HG02610 (cell line): ENCODE measurements around the gene NSFL1C.

Experiments used
- ATAC-seq: cut with Tn5 transposase; IDR thresholded peaks from one replicate; pipeline ENCODE4 v1.9.1; 2021; ENCODE audit warnings: mild to moderate bottlenecking, moderate library complexity; ENCODE audit not compliant: unreplicated experiment

The NSFL1C gene

DNA sequence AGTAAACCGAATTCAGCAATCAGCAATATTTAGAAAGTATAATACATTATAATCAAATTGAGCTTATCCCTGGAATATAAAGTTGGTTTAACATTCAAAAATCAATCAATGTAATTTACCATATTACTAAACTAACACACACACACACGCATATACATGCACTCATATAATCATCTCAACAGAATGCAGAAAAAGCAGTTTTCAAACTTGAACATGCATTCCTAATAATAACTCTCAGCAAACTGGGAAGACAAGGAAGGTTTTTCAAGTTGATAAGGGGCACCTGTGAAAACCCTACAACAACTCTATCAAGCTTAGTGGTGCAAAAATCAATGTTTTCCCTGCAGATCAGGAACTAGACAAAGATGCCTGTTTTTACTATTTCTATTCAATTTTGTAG lies 19.9 kb upstream of the NSFL1C start:
- ATAC-seq, result no peak

DNA sequence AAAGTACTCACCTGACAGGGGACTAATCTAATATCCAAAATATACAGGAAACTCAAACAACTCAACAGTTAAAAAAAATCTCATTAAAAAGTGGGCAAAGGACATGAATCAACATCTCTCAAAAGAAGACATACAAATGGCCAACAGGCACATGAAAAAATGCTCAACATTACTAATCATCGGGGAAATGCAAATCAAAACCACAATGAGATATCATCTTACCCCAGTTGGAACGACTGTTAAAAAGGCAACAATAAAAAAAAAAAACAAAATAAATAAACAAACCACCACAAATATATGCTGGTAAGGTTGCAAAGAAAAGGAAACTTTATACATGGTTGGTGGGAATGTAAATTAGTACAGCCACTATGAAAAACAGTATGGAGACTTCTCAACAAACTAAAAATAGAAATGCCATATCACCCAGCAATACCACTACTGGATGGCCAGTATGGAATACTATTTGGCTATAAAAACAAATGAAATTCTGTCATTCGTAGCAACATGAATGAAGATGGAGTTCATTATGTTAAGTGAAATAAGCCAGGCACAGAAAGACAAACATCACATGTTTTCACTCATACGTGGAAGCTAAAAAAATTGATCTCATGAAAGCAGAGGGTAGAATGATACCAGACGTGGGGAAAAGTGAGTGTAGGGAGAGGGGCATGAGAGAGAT lies 17.9 kb upstream of the NSFL1C start:
- ATAC-seq, result no peak

DNA sequence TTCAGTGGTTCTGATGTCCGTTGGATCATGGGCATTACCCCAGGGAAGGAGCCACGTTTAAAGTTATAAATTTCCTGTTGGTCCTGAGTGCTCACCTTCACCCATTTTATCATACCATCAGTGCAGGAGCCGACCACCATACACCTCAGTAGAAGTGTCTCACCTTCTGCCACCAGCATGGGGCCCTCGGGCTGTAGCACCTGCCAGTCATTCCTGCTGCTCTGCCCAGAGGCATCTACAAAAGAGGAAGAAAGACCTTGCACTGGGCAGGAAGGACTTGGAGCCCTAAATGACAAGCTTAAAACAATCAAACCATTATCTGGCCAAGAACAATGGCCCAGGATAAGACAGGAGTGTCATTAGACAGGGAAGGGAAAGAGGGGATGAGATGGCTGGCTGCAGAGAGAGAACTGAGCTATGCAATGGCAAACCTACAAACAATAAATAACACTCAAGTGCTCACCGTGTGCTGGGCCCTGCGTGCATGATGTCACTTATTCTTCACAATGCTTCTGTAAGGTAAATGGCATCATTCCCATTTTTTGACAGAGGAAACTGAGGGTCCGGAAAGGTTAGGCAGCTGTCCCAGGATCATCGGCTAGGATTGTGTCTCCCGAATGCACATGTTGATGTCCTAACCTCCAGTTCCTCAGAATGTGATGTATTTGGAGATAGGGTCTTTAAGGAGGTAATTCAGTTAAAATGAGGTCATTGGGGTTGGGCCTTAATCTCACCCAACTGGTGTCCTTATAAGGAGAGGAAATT lies 13.4 kb upstream of the NSFL1C start:
- no peak for ATAC-seq

DNA sequence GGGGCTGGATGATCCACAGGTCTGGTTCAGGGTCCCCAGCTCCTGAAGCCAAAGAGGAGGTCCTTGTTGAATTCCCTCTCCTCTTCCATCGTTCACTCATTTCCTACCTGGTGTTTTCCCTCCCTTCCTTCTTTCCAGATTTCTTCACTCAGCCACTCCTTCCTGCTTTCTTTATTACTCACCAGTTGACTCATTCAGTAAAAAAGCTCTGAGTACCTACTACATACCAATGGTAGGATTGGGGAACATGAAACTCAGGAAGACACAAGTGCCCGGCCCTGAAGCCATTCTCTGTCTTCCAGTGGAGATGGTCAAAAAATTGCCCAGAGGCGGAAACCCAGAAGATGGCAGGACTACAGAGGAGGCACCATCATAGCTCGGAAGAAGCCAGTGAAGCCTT lies 11.9 kb upstream of the NSFL1C start:
- no peak for ATAC-seq

DNA sequence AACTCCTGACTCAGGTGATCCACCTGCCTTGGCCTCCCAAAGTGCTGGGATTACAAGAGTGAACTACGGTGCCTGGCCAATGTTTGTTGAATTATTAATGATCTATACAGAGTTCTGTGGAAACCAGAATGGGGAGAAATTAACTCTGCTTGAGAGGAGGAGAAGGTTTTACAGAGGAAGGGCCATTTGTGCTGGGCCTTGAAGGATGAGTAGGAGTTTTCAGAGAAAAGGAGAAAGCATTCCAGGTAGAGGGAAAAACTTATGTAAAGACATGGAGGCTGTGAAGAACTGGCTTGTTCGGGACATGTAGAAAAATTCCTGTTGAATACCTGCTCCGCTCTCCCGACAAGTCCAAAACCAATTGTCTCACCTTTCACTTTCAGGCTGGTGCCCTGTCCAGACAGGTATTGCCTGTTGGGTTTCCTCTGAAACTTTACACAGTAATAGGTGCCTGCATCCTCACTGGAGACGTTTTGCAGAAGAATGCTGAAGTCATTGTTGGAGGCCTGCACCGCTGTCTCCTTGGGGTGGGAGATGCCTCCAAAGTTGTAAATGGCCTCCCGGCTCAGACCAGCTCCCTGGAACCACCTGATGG lies 11.3 kb upstream of the NSFL1C start:
- ATAC-seq, result no peak

DNA sequence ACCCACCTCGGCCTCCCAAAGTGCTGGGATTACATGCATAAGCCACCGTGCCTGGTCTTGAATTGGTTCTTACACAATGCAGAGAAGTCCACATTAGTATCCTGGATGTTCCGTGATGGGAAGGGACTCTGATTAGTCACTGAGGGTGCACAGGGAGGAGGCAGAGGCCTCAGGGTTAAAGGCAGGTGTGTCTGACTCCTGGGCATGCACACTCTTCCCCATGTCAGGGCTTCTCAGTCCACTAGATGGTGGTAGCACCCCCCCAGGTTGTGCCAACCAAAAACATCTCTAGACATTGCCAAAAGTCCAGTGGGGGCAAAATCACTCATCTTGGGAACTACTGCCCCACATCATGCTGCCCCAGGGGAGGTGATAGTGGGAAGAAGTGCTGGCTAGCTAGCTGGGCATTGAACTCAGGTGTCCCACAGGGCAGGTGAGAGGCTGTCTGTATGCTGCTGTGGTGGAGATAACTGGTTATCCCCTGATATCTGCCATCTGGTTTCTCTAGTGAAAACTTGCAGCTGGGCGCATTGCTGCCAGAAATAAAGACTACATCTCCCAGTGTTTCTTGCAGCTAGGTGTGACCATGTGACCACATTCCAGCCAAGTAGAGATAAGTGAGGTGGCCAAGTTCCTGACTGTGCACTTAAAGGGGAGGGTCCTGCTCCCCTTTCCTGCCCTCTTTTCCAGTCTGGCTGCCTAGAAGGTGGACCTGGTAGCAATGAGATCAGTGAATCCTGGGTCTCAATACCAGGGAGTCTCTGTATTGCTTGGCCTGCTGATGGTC lies 8.4 kb upstream of the NSFL1C start:
- ATAC-seq, result no peak

DNA sequence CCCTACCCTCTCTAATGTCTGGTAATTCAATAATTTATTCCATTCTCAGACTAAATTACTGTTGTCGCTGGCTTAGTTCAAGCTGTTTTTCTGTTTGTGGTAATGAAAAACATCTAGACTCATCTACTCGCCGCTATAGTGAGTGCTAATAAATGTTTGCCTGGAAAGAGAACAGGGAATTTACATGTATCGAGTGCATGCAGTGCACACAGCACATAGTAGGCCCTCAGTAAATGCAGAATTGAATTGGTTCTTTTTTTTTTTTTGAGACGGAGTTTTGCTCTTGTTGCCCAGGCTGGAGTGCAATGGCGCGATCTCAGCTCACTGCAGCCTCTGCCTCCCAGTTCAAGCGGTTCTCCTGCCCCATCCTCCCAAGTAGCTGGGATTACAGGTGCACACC lies 7.7 kb upstream of the NSFL1C start:
- no peak for ATAC-seq

DNA sequence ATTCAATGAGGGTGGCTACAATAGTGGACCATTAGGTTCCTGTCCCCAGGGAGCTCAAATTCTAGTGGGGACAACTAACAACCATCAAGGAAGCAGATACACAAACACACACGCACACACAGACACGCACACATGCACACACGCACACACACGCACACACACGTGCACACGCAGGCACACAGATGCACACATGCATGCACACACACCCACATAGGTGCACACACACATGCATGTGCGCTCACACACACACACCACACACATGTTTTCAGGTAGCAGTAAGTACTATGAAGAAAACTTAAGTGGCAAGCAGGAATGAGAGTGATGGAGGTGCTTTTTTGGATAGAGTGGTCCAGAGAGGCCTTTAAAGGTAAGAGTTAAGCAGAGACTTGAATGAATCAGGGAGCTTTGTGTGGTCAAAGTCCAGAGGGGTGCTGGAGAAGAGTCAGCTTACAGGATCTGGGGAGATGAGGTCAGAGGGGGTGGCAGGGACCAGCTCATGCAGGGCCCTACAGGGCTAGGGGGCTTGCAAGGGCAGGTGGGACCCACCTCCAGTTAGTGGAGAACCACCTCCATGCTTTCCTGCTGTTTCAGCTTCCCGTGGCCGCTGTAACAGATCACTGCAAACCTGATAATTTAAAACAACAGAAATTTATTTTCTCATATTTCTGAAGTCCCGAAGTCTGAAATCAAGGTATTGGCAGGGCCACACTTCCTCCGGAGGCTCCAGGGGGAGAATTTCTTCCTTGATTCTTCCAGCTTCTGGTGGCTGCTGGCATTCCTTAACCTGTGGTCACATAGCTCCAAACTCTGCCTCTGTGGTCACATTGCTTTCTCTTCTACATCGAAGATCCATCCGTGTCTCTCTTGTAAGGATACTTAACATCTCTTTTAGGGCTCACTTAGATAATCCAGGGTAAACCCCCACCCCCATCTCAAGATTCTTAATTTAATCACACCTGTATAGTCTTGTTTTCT lies 6.9 kb upstream of the NSFL1C start:
- ATAC-seq, result no peak

DNA sequence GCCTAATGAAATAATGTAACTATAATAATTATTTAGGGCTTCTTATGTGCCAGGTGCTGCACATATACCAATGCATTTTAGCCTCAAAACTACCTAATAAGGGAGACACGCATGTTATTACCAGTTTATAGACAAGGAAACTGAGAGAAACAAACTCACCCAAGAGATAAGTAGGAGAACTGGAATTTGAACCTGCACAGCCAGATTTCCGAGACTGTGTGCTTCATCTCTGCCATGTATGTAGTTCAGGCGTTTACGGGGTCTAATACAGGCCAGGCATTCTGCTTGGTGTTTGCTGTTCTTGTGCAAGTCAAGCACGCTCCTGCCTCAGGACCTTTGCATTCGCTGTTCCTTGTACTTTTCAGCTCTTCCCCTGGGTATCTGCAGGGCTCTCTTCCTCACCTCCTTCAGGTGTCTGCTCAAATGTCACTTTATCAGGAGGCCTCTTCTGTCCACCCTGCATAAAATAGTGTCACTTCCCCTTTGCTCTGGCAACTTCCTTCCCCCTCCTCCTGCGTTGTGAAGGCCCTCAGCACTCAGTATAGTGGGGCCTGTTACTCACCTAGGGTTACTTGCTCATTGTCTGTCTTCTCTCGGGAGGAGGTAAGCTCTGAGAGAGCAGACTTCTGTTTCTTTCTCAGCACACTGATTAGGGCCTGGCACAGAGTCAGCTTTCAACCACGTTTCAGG lies 6.1 kb upstream of the NSFL1C start:
- ATAC-seq, result no peak

DNA sequence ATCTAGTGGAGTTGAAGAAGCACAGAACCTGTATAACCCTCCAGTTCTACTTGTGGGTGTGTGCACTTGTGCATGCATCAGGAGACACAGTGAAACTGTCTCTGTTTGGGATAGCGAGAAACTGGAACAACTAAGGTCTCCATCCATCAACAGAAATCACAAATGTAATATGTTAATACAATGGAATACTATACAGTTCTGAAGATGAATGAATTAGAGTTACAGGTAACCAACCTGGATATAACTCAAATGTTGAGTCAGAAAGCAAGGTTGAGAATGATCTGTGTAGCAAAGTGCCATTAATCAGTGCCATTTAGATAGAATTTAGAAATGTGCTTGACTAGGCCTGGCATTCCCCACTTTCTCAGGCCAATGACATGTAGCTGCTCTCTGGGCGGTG lies 4.6 kb upstream of the NSFL1C start:
- ATAC-seq, result no peak

DNA sequence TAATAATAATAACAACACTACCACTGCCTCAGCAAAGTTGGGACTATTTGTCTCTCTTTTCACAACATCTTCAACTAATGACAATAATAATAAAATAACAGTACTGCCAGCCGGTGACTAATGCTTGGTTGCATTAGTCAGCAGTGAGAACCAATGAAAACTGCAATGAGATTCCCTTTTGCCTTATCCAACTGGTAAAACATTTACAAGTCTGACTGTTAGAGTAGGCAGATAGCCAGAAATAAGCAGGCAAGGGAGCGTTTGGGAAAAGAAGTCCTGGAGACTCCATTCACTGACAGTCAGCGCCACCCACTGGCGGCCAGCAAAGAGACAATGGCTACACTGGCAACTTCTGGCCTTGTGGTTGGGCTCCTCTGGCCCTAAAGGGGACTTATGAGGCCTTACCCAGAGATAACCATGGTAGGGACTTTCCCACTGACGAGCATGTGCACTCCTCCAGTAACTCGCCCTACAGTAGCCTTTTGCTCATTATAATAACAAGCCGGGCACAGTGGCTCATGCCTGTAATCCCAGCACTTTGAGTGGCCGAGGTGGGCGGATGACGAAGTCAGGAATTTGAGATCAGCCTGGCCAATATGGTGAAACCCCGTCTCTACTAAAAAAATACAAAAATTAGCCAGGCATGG lies 3.4 kb upstream of the NSFL1C start:
- ATAC-seq, result no peak

DNA sequence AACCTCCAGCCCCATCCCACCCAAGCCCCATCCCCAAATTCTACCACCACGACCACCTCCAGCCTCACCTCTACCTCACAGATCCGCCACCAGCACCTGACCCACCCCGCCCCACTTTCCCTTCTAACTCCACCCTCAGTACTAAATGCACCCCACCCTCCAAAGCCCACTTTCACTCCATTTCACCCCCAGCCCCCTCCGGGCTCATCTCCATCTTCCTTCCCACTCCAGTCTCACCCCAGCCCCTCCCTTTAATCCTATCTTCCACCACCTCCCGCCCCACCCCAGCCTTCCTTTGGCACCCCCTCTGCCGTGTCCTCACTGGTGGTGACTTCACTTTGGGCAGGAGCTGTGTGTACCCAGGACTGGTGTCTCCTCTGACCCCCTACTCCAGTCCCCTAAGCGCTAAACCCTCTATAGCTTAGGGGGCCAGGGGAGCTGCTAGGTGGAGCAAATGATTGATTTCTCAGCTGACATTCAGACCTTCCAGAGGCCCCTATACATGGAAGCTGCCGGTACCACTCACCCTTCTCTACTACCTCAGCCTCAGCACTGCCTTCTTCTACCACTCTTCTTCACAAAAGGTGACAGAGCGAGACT lies 2.8 kb upstream of the NSFL1C start:
- ATAC-seq, result no peak

DNA sequence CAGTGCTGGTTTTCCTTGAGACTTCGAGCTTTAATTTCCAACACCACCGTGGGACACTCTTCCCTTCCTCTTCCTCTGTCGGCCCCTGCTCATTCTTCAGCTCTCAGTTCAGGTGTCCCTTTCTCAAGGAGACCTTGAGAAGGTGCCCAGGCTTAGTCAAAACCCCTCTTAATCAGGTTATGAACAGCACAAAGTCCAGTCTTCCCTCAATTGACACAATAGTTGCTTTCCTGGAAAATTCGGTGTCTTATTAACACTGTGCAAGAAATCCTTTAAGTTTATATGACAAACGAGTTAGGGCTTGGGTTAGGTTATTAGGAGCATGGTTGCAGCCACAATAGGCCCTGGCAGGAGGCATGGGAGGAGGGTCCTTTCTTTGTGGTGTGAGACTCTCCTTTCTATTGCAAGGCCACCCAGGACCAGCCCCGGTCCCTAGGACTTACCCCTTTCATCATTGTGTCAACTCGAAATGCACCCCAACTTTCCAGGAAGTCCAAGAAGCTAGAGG lies 1.5 kb upstream of the NSFL1C start:
- no peak for ATAC-seq

DNA sequence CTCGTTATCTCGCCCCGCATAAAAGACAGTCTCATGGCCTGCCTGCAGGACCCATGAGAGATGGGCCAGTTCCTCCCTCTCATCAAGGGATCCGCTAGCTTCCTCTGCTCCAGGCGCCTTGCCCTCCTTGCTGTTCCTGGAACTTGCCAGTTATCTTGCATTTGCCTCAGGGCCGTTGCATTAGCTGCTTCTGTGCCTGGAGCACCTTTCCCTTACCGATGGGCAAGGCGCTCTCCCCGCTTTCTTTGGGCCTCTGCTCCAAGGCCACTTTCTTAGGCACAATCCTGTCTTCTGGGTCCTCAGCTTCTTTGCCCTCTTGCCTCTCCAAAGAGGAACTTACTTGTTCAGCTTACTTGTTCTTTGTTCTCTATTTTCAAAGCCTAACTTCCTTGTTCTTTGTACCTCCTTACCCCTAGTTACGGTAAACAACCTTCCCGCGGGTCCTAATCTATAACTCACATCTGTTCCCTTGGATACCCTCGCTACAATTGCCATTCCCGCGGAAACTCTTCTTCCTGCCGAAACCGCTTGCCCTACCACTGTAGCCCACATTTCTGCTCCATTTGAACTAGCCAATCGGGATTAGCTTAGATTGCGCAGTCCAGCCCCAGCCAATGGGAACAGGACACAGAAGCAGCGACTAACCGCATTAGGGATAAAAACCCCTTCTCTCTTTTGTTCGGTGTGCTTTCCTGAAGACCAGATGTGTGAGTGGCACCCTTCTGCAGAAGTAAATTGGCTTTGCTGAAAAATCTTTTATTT lies 887 bp upstream of the NSFL1C start:
- no peak for ATAC-seq

DNA sequence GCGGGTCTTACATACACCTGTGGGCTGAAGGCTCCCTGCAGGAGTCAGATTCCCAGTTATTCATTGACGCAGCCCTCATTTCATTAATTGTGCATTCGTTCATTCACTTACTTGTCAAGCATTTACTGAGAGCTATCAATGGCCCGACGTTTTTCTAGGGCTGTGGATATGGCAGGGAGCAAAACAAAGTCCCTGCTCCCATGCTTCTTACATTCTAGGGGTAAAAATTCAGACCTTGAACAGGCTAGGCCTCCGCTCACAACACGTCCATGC lies 369 bp upstream of the NSFL1C start:
- no peak for ATAC-seq

DNA sequence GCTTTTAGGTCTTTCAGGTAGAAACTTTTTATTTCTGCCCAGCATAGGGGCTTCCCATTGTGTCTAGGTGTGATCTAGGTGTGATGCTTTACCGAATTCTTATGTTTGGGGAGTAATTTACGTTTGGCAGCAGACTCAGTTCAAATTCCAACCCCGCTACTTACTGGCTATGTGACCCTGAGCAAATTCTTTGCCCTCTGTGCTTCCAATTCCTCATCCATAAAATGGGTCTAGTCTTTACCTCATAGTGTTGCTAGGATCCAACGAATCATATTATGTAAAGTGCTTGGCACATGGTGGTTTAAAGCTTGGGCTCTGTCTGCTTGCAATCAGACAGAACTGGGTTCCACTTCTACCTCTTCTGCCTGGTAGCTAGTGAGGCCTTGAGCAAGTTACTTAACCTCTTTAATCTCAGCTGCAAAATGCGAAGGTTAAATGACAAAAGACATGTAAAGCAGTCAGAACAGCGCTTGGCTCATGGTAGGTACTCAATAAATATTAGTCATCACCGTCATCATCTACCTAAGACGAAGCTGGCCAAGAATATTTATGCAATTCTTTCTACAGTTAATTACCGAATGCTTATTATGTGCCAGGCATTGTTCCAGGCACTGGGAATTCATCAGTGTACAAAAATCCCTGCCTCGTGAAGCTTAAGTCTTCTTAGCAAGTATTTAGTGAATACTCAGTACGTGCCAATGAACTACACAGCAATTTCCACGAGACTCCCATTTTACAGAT lies 1.0 kb downstream of the NSFL1C start:
- ATAC-seq, result no peak

DNA sequence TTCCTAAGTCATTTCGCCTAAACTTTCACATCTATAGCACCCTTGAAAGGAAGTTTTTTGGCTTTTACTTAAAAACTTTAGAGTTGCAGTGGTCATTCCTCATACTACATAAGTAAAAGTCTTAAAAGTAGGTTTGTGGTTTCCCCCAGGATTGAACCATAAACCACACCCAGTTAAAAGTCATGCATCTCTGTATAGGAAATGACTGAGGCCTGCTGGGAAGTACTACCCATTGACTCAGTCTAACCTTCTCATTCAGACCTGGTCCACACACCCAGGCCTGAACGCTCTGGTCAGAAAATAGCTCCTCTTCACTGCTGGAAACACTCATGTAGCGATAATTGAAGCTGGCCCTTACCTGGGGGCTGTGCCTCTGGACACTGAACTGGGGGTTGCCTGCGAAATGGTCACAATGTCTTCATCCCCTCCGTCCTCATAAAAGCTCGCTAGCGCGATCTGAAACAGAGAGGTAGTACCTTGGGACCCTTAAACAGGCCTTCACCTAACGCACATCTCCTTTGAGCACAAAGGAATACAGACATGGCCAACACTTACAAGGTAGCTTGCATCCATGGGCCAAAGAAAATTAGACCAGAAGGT lies 2.6 kb downstream of the NSFL1C start:
- no peak for ATAC-seq
